Panc1 (cell line): Measurements from ENCODE around the gene MRAS.

Experiments
- SIN3A ChIP-seq: IDR thresholded peaks from 2 replicates; pipeline ENCODE4 v1.6.1; 2012; ENCODE audit warnings: low read depth, mild to moderate bottlenecking, low read length, moderate library complexity, borderline replicate concordance; ENCODE audit not compliant: insufficient read depth
- TF ChIP-seq, protein P1 (sequence below): fragments of 450-650 bp; IDR thresholded peaks from 2 replicates; pipeline ENCODE4 v1.5.1; 2017; ENCODE audit warnings: mild to moderate bottlenecking

DNA sequence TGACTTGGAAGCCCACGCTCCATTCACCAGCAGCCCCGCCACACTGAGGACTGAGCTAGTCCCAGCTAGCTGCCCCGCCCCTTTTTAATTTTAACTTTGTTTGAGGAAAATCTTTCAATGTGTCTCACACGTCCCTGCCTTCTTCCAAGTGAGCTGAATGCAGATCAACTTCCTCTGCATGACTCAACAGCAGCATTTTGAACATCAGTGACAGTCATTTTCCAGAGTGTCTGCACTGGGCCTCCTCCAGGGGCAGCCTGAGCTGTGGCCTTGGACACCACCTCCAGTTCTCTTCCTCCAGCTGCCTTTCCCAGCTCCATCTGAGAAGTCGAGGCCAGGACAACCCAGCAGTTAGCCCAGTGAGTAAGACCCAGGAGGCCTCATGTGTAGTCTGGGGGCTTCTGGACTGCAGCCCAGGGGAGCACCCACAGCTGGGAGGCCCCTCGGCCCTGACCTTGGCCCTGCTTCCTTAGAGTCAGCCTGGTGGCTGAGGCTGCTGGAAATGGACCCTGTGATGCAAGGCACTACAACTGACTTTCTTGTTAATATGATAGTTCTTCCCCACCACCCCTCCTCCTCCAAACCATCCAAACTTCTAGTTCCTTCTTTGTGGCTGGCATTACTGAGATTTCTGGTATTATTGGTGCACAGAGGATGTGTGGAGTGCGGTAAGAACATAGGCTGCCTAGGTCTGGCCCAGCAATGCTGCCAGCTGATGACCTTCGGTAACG lies 64.6 kb downstream of the MRAS start:
- TF ChIP-seq, protein P1, sequence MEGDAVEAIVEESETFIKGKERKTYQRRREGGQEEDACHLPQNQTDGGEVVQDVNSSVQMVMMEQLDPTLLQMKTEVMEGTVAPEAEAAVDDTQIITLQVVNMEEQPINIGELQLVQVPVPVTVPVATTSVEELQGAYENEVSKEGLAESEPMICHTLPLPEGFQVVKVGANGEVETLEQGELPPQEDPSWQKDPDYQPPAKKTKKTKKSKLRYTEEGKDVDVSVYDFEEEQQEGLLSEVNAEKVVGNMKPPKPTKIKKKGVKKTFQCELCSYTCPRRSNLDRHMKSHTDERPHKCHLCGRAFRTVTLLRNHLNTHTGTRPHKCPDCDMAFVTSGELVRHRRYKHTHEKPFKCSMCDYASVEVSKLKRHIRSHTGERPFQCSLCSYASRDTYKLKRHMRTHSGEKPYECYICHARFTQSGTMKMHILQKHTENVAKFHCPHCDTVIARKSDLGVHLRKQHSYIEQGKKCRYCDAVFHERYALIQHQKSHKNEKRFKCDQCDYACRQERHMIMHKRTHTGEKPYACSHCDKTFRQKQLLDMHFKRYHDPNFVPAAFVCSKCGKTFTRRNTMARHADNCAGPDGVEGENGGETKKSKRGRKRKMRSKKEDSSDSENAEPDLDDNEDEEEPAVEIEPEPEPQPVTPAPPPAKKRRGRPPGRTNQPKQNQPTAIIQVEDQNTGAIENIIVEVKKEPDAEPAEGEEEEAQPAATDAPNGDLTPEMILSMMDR, result no peak
- TF ChIP-seq SIN3A, result no peak
